GM21381 (cell line): ENCODE data around the gene PTPRG.
"Not testable (repeated sequence)": the region's sequence is repeated elsewhere in the genome, so short reads cannot be mapped to it uniquely, and the experiment has no call there.

Experiments used
- ATAC-seq: cut with Tn5 transposase; IDR thresholded peaks from one replicate; pipeline ENCODE4 v1.9.1; 2021; ENCODE audit warnings: mild to moderate bottlenecking, moderate library complexity; ENCODE audit not compliant: unreplicated experiment

Gene PTPRG

DNA sequence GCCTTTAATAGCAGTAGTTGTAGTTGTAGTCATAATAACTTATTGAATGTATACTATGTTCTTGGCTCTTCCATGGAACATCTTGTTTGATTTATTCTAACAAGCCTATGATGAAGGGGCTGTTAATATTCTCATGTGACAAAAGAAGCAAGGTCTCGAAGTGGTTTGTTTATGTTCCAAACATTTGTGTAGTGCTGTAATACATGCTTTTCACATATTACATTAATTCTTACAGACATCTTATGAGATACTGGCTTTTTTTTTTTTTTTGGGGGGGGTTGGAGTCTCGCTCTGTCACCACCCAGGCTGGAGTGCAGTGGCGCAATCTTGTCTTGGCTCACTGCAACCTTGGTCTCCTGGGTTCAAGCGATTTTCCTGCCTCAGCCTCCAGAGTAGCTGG, 252.3 kb downstream of the PTPRG start:
- ATAC-seq = no peak

DNA sequence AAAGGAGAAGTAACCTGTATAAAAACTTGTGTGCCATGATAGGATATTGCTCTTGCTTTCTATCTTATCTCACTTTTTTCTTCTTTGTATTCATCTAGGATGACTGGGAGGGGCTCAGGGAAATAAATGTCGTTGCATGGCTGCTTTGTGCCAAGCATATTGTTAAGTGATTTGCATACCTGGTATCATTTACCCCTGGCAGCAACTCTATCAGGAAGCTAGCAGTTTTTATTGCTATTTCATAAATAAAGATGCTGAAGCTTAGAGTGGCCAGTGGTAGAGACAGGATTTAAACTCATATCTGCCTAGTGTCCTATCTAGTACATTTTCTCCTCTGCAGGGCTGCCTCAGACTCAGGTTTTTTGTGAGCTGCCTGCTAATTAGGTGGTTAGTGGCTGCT, 253.3 kb downstream of the PTPRG start:
- ATAC-seq = no peak

DNA sequence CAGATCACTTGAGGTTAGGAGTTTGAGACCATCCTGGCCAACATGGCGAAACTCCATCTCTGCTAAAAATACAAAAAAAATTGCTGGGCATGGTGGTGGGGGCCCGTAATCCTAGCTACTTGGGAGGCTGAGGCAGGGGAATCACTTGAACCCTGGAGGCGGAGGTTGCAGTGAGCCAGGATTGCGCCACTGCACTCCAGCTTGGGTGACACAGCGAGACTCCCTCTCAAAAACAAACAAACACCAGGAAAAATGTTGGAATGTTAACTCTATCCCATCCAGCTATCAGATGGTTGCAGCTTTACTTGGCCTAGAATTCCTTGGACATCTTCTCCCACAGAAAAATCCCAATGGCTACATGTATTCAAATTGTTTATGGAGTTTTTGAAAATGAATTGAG, 254.9 kb downstream of the PTPRG start:
- not testable (repeated sequence) for ATAC-seq

DNA sequence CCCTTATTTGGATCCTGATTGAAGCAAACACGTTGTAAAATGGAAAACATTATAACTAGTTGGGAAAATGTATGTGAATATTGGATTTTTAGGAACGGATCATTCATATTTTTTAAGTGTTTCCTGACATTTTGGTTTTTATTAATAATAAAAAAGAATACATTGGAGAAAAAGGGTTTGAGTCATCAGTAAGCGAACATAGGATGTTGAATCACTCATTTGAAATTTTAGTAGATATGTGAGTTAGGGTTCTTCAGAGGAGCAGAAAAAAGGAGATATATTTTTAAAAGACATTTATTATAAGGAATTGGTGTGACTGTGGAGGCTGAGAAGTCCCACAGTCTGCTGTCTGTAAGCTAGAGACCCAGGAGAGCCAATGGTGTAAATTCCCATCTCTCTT, 258.5 kb downstream of the PTPRG start:
- no peak for ATAC-seq

DNA sequence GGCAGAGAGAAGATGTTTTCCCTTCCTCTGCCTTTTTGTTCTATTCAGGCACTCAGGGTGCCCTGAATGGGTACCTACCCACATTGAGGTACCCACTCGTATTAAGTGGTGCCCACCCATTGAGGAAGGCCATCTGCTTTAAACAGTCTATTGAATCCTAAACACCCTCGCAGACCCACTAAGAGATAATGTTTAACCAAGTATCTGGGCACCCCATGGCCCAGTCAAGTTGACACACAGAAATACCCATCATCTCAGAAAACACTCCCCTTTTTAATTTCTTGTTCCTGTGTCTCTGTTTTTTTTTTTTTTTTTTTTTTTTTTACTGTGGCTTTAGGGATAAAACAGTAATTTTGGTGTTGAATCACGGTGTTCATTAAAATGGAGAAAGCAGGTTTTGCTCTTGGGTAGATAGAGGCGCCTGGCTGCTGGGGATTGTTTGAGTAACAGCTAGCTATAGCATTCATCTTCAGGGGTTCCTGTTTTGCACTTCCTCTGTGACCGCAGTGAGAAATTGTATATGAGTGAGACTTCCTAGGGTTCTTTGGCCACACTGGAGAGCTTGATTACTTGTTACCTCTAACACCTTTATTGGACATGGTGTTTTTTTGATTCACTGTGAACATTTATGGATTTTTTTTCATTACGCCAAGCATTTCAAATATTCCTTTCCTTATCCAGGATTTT, 259.1 kb downstream of the PTPRG start:
- ATAC-seq = no peak

DNA sequence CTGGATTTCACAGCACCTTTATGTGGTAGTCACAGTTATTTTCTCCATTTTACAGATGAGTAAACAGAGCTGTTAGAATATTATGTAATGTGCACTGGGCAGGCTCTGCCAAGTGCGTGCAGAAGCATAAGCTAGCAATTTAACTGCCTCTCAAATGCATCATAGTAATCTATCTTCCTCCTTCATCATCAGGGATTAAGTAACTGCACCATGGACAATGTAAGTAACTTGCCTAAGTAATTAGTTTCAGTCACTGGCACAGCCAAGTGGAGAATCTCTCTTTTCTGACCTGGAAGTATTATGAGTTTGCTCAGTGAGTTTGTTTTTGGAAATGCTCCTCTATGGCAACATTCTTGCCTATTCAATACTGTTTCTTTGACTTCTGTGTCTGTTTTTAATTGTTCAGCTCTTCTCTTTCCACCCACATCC, 260.5 kb downstream of the PTPRG start:
- no peak for ATAC-seq

DNA sequence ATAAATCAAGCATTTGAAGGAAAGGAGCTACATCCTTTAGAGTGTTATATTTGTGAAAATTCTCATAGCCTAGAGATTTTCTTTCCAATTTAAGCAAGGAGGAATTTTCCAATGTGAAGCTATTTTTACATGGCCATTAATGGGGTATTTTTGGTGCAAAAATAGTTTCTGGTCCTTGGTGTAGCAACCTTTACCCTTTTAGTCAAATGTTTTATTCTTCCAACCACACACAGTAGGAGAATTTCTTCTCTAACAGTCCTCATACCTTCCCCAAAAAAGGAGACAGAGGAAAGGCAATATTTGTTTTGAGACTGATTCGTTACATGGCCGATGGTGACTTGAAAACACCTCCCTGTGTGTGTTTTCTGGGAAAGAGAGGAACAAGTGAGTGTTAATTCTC, 261.2 kb downstream of the PTPRG start:
- ATAC-seq = no peak

DNA sequence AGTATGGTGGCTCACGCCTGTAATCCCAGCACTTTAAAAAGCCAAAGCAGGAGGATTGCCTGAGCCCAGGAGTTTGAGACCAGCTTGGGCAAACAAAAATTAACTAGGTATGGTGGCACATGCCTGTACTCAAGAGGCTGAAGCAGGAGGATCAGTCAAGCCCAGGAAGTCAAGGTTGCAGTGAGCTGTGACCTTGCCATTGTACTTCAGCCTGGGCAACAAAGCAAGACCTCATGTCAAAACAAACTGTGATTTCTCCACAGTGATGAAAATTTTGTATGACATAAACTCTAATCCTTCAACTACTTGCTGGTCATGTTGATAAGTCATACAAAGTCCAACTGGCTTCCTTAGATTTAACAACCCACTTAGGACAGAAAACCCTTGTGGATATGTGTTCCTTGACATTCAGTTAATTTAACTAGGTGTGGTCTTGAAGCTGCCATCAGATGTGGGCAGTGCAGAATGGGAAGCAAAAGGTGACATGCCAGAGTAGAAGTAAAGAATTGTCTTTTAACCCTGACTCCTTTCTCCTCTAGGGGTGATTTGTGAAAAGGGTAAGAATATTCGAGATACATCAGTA, 263.3 kb downstream of the PTPRG start:
- no peak for ATAC-seq

DNA sequence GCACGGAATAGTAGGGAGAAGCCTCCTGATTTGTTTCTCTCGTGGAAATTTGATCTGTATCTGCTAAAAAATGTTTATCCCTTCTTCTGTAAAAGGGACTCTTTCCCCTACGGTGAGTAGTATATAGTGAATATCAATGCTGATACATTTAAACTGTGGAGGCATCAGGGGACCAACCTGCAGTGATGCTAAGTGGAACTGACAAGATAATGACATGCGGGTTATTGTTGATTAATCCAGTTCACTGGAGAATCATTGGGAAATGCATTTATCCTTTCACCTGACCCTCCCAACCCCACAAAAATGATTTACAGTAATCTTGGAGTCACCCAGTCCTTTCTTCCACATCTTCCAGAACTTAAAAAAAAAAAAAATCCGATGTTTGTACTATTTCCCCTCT, 264.8 kb downstream of the PTPRG start:
- no peak for ATAC-seq

DNA sequence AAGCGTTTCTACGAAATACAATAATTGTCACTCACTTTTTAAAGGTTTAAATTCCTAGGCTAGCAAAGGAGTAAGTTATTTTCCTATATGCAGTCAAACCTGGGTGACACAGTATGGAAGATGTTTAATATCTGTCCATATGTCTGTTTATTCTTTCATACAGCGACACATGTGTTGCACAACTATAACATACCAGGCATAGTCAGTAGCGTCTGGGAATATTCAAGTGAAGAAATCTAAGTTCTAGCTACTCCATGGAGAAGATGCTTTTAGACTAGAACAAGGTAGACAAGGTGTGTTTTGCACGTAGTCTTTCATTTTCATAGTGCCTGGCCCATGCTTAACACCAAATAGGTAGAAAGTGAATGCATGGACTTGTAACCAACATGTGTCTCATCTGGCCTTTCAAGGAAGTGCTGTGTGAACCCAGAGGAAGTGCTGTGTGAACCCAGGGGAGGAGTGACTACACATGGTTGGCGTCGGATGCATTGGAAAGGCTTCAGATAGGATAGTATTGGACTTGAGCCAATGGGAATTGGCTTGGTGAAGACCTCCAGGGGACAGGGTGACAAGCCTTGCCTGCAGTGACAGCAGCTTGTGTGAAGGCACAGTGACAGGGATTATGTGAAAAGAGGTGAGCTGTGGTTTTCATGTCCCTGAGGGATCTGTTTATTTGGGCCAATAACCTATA, 267.0 kb downstream of the PTPRG start:
- ATAC-seq = no peak

DNA sequence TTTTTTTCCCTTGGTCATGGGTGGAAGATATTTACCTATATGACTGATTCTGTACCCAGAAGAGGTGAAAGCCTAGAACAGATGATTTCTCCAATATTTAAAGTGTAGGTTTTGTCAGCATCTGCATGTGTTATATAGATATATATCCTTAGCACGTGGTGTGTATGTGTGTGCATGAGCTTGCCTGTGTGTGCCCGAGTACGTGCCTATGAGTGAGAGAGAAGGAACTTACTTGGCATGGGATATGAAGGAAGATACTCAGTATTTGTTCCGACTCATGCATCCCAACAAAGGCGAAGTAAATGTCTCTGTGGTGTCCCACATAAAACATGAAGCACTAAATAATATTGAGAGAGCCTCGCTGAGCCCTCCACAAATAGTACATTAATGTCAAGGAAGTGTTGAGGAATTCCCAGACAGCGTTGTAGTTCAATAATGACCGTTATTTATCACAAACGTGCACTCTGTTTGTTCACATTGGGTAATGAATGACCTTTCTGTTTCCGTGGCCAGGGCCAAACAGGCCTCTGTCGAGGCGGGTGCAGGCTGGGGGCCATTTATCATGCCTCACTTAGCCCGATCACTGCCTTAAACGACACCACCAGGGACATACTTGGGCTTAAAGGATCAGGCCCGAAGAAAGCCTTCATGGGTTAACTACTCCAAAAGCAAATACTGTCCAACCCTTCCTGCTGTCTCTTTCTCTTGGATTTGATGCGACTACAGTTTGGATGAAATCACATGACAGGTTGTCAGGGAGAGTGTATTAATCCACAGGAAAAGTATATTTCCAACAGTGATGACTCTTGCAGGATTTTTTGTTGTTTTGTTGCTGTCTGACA, 267.7 kb downstream of the PTPRG start:
- no peak for ATAC-seq

DNA sequence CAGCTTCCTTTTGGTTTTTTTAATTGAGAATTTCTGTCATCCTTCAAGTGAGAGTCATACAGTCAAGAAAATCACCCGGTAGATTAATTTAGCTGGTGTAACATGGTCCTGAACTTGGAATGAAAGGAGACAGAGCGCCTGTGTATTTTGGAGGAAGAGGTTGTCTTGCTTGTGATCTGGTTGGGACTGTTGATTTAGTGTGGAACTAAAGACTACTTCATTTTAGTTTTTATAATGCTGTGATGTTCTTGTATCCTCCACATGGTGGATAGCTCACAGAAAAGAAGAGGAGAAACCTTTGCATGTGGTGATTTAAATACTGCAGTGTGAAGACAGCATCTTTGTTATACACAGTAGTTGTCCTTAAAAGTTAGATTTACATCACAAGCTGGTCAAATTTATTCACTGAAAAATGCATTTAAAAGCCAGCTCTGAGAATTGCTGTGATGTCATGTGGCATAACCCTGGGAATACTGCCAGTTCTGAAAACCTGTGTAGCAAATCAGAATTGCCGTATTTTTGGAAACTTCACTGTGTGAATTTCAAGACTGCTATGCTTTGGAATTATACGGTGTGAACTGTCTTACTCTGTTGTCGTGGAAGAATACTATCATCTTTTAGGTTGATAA, 268.5 kb downstream of the PTPRG start:
- ATAC-seq = no peak

DNA sequence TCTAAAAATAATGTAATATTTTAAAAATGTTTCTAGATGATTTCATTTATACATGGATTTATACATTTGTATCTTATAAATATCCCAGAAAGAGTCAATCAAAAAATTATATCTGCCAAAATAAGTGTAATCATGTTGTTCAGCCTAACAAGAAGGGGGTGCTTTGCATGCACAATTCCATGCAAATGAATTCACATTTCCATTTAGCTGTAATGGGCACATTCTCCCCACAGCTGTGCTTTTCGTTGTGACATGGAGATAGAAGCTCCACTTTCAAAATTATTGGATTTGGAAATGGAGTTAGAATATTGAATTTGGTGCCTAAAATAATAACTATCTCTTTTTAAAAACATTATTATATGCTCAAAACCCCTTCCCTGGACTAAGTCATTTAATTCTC, 270.6 kb downstream of the PTPRG start:
- ATAC-seq = no peak

DNA sequence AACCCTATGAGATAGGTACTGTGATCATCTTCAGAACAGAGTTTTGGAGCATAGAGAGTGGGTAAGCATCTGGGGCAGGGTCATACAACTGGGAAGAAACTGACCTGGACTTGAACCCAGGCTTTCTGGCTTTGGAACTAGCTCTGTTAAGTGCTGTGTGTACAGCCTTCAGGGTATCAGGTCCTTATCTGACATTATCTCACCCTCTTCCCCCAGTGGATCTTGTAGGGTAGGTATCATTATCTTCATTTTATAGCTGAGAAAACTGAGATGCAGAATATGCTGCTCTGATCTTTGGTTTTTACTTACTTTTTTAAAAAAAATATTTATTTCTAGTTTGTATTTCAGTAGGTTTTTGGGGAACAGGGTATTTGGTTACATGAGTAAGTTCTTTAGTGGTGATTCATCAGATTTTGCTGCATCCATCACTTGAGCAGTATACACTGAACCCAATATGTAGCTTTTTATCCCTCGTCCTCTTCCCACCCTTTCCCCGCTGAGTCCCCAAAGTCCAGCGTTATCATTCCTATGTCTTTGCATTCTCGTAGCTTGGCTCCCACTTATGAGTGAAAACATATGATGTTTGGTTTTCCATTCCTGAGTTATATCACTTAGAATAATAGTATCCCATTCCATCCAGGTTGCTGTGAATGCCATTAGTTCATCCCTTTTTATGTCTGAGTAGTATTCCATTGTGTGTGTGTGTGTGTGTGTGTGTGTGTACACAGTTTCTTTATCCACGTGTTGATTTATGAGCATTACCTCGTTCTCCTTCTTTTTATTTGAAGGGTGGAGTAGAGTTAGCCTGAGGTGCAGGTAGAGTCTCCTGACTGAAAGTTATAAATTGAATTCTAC, 271.2 kb downstream of the PTPRG start:
- no peak for ATAC-seq

DNA sequence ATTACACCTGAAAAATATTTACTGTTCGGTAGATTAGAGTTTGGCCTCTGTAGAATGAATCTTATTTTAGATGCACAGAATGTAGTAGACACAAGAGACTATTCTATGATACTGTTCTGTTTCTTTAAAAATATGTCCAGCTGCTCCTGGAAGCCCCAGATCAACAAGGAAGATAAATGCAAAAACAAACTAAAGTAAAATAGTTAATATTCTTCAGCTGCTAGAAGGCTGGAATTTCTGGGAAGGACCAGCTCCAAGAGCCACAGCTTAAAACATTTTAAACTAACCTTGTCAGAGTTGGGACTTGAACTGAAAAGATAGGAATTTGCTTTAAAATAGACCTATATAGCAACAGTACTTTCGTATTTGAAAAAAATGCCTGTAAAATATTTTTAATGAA, 277.9 kb downstream of the PTPRG start:
- ATAC-seq = no peak

DNA sequence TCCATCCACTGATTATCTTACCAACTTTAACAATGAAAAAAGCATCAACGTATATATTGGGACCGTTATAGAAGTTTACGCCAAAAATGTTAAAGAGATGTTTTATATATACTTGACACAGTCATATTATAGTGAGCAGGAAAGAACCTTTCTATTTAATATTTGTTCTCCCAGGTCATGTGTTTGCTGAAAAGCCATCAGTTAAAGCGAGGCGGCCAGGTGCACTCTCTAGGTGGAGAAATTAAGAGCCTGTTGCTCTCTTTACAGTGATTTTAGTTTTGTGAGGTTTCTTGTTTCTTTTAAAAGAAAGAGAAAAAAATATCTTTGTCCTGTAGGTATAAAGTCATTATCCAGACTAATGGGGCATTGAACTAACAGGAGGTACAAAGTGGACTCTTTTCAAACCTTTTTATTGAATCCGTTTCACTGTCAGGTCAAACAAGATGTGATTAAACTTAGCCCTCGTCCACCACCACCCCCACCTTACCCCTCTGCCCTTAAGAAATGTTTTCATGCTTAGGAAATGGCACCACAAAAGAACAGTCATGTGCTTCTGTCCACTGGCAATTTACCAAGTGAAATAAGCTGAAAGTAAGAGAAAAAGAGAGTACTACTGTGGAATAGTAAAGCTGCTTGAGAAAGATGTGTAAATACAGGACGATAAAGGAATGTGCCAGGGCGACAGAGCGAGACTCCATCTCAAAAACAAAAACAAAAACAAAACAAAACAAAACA, 279.9 kb downstream of the PTPRG start:
- ATAC-seq = no peak

DNA sequence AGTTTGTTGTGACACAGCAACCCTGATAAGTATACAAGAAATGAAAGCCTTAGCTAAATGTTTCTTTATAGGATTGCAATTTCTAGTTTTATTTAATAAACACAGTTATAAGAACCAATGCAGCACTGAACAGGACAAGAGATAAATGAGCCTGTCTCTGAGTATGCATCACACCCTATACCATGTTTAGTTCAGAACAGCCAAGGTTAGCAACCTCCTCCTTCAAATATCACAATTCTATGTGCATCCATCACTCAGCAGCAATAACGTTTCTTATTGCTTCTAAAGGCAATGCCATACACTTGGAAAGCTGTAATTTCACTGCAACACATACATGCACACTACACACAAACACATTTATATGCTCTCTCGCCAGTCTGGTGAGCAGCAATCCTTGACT, 280.6 kb downstream of the PTPRG start:
- no peak for ATAC-seq

DNA sequence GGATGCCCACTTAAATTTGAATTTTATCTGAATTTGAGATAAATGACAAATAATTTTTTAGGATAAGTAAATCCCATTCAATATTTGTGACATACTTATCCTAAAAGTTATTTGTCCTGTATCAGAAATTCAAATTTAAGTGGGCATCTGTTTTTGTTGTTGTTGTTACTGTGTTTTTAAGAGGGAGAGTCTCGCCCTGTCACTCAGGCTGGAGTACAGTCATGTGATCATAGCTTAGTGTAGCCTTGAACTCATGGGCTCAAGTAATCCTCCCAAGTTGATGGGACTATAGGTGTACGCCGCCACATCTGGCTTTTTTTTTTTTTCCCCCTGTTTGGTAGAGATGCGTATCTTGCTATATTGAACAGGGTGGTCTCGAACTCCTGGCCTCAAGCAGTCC, 283.0 kb downstream of the PTPRG start:
- ATAC-seq = no peak

DNA sequence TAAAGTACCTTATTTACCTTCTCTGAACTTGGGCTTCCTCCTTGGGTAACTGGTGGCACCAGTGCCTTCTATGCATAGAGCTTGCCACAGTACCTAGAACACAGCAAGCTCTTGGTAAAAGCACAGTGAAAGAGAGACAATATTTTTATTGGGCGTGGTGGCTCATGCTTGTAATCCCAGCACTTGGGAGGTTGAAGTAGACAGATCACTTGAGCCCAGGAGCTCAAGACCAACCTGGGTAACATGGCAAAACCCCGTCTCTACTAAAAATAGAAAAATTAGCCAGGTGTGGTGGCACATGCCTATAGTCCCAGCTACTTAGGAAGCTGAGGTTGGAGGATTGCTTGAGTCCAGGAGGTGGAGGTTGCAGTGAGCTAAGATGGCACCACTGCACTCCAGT, 285.1 kb downstream of the PTPRG start:
- no peak for ATAC-seq
